Panc1 (cell line): ENCODE data around the gene MRGPRF. TPM values are rescaled to one million over a fixed set of nuclear protein-coding genes. Genes with fewer than 3 reads are reported as not detected.

Experiments used
- ATAC-seq: fragments of 200-7000 bp; cut with Tn5 transposase; 2 replicates; pipeline ENCODE4 v1.9.1; 2020; ENCODE audit warnings: mild to moderate bottlenecking, moderate library complexity
- BruUV-seq: library from RNA; stranded (reverse); fragments of 400-500 nt; replicated peaks from 2 replicates; lab custom pipeline; 2021; lab: Mats Ljungman, UMichigan
- CTCF ChIA-PET: fragments of 300-600 bp; sonication (Branson Sonifier 250); formaldehyde crosslinking; loops from one replicate; lab custom pipeline; 2022; ENCODE audit warnings: antibody characterized with exemption; lab: Charles Lee
- POLR2A ChIA-PET: fragments of 300-600 bp; sonication (Branson Sonifier 250); formaldehyde crosslinking; loops from one replicate; lab custom pipeline; 2022; ENCODE audit warnings: antibody characterized with exemption; lab: Charles Lee
- DNase-seq: peaks from one replicate; pipeline ENCODE4 v3.0.0-alpha.2; 2010; ENCODE audit warnings: low read depth, low spot score
- H3K27ac ChIP-seq: 2 replicates; pipeline ENCODE4 v1.5.1; 2011; ENCODE audit warnings: mild to moderate bottlenecking, low read length, inconsistent platforms
- H3K27me3 ChIP-seq: fragments of 200-500 bp; sonication (Bioruptor generic); 2 replicates; pipeline ENCODE4 v1.6.0; 2014; ENCODE audit warnings: low read length, inconsistent platforms; ENCODE audit not compliant: control insufficient read depth, insufficient read depth
- H3K36me3 ChIP-seq: fragments of 200-500 bp; sonication (Bioruptor generic); 2 replicates; pipeline ENCODE4 v1.5.1; 2014; ENCODE audit warnings: inconsistent platforms, mild to moderate bottlenecking, low read length, moderate library complexity; ENCODE audit not compliant: control insufficient read depth, insufficient read depth
- H3K4me1 ChIP-seq: 2 replicates; pipeline ENCODE4 v1.5.1; 2011; ENCODE audit warnings: inconsistent platforms, mild to moderate bottlenecking, low read length, moderate library complexity; ENCODE audit not compliant: control insufficient read depth, insufficient read depth
- H3K4me3 ChIP-seq, 2 experiments: 2 replicates each; pipeline ENCODE4 v1.5.1; 2011 to 2012; ENCODE audit warnings: low read depth in 2 of 2, low read length in 2 of 2, mild to moderate bottlenecking in 2 of 2, inconsistent platforms in 1 of 2, moderate library complexity in 1 of 2
- H3K9me3 ChIP-seq: fragments of 200-500 bp; sonication (Bioruptor generic); 2 replicates; pipeline ENCODE4 v1.5.1; 2014; ENCODE audit warnings: low read depth, mild to moderate bottlenecking, inconsistent platforms, low read length, moderate library complexity; ENCODE audit not compliant: control insufficient read depth, insufficient read depth
- CTCF ChIP-seq: fragments of 450-650 bp; IDR thresholded peaks from 2 replicates; pipeline ENCODE4 v1.5.1; 2017; ENCODE audit warnings: mild to moderate bottlenecking
- POLR2AphosphoS5 ChIP-seq: IDR thresholded peaks from 2 replicates; pipeline ENCODE4 v1.6.1; 2012; ENCODE audit warnings: mild to moderate bottlenecking, low read depth, low read length, moderate library complexity
- SIN3A ChIP-seq: IDR thresholded peaks from 2 replicates; pipeline ENCODE4 v1.6.1; 2012; ENCODE audit warnings: low read depth, mild to moderate bottlenecking, low read length, moderate library complexity, borderline replicate concordance; ENCODE audit not compliant: insufficient read depth
- TCF7L2 ChIP-seq: IDR thresholded peaks from 2 replicates; pipeline ENCODE4 v1.6.1; 2011; ENCODE audit warnings: mild to moderate bottlenecking, low read depth, low read length, inconsistent platforms
- in situ Hi-C: cut with HindIII; loops from 2 replicates; pipeline ENCODE4 v1.10.0; 2016; ENCODE audit warnings: low sequenced_read_pairs, low pct_unique_long_range_greater_than_20kb
- intact Hi-C: fragments of 100-400 bp; cut with micrococcal nuclease; formaldehyde crosslinking; loops from one replicate; pipeline ENCODE4 v1.10.0; 2022; ENCODE audit not compliant: unreplicated experiment
- total RNA-seq: library from RNA; stranded (reverse); gene quantifications from one replicate; pipeline ENCODE4 v1.2.1, GENCODE V29; 2021; ENCODE audit not compliant: unreplicated experiment
- TF ChIP-seq, protein P1 (sequence below), 2 experiments: IDR thresholded peaks; 2 replicates each; pipeline ENCODE4 v1.6.1; 2011 to 2012; ENCODE audit warnings: low read depth in 2 of 2, control low read depth in 1 of 2, low read length in 1 of 2, mild to moderate bottlenecking in 1 of 2, moderate library complexity in 1 of 2; ENCODE audit not compliant: insufficient read depth in 1 of 2

MRGPRF gene
- total RNA-seq, 1 experiment from 2014 or later: 0.36 TPM

- in situ Hi-C loops (no loop called here), intact Hi-C loops (no loop called here)
- POLR2A ChIA-PET: no interaction called here
- no peak overlapping the region for H3K27ac ChIP-seq
- ATAC-seq (no peak), DNase-seq (no peak)
- no peaks in the 10 kb centered on the region for H3K36me3 ChIP-seq
- no peaks in the 10 kb centered on the region for H3K9me3 ChIP-seq
- BruUV-seq: no TSS peak
- H3K27me3 ChIP-seq: no peaks in the 10 kb centered on the region
- CTCF ChIA-PET: no interaction called here
- H3K4me1 ChIP-seq: peaks cover 4% of the 10 kb centered on the region; the same call in 1 of the 2 replicates
- no peak overlapping the region for H3K4me3 ChIP-seq
- TF ChIP-seq TCF7L2: no peak
- TF ChIP-seq SIN3A: no peak
- TF ChIP-seq CTCF: no peak
These were observed 44.2 kb upstream of the MRGPRF start for GRCh38 chr11:69057236-69057635.

DNA sequence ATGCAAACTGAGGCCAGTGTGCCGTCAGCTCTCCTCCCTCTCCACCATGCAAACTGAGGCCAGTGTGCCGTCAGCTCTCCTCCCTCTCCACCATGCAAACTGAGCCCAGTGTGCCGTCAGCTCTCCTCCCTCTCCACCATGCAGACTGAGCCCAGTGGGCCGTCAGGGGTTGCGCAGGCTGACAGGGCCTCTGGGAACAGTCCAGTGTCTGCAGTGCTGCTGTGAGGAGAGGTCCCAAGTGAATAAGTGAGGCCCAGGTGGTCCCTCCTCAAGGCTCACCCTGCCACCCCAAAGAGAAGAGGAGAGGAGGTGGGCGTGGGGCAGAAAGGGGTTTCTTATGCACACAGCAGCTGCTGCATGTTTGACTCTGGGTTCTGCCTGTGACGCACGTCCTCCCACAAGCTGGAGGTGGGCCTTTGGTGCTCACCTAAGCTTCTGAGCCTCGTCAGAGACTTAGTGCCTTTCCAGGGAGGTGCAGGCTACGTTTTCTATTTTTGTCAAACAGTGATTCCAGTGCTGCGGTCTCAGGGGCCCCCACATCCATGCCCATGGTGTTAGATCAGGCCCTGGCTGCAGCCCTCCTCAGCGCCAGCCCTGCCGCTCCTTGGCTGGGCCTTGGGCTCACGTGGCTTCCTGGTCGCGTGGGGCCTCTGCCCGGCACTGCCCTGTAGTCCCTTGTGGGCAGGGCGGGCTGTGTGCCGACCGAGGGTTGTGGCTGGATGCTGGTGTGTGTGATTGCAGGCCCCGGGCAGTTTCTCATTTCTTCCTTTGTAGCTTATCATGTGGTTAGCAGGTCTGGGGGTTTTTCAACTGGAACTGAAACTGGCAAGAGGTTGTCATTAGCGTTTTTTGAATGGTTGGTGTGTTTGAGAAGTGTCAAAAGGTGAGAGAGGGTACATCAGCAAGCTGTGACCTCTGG is 42.8 kb upstream of the MRGPRF start:
- no TSS peak for BruUV-seq
- no peaks in the 10 kb centered on the region for H3K27me3 ChIP-seq
- no peaks in the 10 kb centered on the region for H3K9me3 ChIP-seq
- H3K36me3 ChIP-seq: no peaks in the 10 kb centered on the region
- intact Hi-C loops: no loop called here
- no peak for TF ChIP-seq SIN3A
- TF ChIP-seq, protein P1, sequence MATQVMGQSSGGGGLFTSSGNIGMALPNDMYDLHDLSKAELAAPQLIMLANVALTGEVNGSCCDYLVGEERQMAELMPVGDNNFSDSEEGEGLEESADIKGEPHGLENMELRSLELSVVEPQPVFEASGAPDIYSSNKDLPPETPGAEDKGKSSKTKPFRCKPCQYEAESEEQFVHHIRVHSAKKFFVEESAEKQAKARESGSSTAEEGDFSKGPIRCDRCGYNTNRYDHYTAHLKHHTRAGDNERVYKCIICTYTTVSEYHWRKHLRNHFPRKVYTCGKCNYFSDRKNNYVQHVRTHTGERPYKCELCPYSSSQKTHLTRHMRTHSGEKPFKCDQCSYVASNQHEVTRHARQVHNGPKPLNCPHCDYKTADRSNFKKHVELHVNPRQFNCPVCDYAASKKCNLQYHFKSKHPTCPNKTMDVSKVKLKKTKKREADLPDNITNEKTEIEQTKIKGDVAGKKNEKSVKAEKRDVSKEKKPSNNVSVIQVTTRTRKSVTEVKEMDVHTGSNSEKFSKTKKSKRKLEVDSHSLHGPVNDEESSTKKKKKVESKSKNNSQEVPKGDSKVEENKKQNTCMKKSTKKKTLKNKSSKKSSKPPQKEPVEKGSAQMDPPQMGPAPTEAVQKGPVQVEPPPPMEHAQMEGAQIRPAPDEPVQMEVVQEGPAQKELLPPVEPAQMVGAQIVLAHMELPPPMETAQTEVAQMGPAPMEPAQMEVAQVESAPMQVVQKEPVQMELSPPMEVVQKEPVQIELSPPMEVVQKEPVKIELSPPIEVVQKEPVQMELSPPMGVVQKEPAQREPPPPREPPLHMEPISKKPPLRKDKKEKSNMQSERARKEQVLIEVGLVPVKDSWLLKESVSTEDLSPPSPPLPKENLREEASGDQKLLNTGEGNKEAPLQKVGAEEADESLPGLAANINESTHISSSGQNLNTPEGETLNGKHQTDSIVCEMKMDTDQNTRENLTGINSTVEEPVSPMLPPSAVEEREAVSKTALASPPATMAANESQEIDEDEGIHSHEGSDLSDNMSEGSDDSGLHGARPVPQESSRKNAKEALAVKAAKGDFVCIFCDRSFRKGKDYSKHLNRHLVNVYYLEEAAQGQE (IDR thresholded peaks at IDR 0.05; ENCODE audit: insufficient read depth in 1 of 2, low read depth in 2 of 2, low read length in 1 of 2): no peak
- TF ChIP-seq CTCF: no peak
- TF ChIP-seq TCF7L2: no peak
- no peak for TF ChIP-seq POLR2AphosphoS5
- DNase-seq (no peak), ATAC-seq (no peak)
- ChIA-PET POLR2A (interaction anchor here (0.6 kb wide), 1 partner anchor 86 kb away, joined by 6 read pairs; no protein-coding TSS in a partner anchor), CTCF (no interaction called here)
- no peak overlapping the region for H3K27ac ChIP-seq
- H3K4me1 ChIP-seq: peaks cover 12% of the 10 kb centered on the region
- in situ Hi-C loops: no loop called here
- H3K4me3 ChIP-seq: no peak overlapping the region
